ENCODE data around the gene SLC17A7. TPM values are rescaled to one million over a fixed set of nuclear protein-coding genes. Genes with fewer than 3 reads are reported as not detected.
A peak's percentile ranks its signal among the peaks of the same experiment; 100 is the strongest.

The SLC17A7 gene
- total and polyA plus RNA-seq, 9 of the 15 experiments (the other 6 are each of a cell fraction or from before 2014, with no cell fraction given): 1.1 to 15.7 (median 2.4) TPM

GRCh38 chr19:49420227-49420626 is 21.1 kb downstream of the SLC17A7 start:
- TF ChIP-seq, protein P1, sequence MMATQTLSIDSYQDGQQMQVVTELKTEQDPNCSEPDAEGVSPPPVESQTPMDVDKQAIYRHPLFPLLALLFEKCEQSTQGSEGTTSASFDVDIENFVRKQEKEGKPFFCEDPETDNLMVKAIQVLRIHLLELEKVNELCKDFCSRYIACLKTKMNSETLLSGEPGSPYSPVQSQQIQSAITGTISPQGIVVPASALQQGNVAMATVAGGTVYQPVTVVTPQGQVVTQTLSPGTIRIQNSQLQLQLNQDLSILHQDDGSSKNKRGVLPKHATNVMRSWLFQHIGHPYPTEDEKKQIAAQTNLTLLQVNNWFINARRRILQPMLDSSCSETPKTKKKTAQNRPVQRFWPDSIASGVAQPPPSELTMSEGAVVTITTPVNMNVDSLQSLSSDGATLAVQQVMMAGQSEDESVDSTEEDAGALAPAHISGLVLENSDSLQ (IDR thresholded peaks at IDR 0.05): peak; percentile 62
- TF ChIP-seq SMARCB1 (IDR thresholded peaks at IDR 0.05; ENCODE audit: insufficient read length, low read depth) (no peak), FOSL1 (tag; conservative IDR thresholded peaks at IDR 0.05) (no peak), GATA2 (CRISPR knock-in tag; IDR thresholded peaks at IDR 0.05) (no peak), NCOA4 (IDR thresholded peaks at IDR 0.05; ENCODE audit: partially characterized antibody) (no peak), TARDBP (IDR thresholded peaks at IDR 0.05) (no peak), ETV5 (CRISPR knock-in tag; IDR thresholded peaks at IDR 0.05; ENCODE audit: low read depth) (no peak), KLF1 (tag; IDR thresholded peaks at IDR 0.05) (no peak)
- TF ChIP-seq, protein P2, sequence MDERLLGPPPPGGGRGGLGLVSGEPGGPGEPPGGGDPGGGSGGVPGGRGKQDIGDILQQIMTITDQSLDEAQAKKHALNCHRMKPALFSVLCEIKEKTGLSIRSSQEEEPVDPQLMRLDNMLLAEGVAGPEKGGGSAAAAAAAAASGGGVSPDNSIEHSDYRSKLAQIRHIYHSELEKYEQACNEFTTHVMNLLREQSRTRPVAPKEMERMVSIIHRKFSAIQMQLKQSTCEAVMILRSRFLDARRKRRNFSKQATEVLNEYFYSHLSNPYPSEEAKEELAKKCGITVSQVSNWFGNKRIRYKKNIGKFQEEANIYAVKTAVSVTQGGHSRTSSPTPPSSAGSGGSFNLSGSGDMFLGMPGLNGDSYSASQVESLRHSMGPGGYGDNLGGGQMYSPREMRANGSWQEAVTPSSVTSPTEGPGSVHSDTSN (CRISPR knock-in tag; IDR thresholded peaks at IDR 0.05; ENCODE audit: low read depth): no peak
- TF ChIP-seq, protein P2 (tag; conservative IDR thresholded peaks at IDR 0.05; ENCODE audit: low read depth): peak; percentile 67
- TF ChIP-seq, protein P3, sequence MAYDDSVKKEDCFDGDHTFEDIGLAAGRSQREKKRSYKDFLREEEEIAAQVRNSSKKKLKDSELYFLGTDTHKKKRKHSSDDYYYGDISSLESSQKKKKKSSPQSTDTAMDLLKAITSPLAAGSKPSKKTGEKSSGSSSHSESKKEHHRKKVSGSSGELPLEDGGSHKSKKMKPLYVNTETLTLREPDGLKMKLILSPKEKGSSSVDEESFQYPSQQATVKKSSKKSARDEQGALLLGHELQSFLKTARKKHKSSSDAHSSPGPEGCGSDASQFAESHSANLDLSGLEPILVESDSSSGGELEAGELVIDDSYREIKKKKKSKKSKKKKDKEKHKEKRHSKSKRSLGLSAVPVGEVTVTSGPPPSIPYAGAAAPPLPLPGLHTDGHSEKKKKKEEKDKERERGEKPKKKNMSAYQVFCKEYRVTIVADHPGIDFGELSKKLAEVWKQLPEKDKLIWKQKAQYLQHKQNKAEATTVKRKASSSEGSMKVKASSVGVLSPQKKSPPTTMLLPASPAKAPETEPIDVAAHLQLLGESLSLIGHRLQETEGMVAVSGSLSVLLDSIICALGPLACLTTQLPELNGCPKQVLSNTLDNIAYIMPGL (CRISPR knock-in tag; IDR thresholded peaks at IDR 0.05): 0 out of 2 replicates have a peak, but pooled peaks have one; percentile 2
- TF ChIP-seq, protein P4, sequence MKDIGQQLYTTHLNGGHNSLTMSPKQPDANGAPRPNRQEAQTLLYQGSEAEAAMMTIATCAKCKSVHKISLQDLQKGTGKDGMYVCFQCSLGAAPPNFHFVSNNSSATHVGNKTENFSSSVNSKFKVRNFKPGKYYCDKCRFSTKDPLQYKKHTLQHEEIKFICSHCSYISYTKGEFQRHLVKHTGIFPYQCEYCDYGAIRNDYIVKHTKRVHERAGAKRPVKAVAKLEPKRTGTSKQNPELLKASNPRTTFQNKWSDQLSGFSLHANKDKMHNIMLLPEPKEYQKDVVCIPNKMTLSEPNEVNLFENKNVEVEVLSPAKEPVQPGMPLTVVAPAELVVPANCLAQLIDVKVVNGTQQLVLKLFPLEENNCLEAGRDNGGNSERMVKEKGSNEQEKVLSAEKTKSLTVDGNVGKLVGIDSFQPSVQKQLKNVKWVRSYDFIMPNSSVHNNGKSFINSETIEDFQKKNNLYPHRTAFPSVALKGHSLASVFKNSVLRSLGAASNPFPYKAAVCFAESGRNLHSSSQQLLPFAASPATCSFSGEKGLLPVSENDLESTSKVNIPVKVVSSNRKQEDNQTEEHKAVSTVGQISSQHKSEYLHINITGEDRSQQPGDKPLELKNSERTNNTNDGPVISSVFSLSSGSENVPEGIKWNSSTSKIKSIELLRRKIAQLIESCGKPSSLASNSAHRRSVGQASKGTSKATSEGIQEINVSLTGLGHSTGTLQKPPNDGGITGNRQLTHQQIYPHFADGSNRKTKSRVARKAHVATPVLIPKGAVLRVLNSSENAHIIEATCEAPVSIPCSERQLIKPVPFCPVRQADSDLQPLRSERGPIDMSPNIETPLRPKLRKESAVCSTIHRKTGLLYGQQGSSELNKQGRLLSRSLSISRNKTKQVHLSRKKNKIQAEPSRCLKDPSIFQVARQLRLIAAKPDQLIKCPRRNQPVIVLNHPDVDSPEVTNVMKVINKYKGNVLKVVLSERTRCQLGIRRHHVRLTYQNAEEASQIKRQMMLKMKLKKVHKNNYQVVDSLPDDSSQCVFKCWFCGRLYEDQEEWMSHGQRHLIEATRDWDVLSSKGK (CRISPR knock-in tag; IDR thresholded peaks at IDR 0.05): no peak
- WGBS (ENCODE audit: insufficient coverage, low coverage, missing lambda C conversion rate): no CpG with 5 or more reads among the region's 2 CpGs
- peak in 2 of 4 experiments; percentile 64 for DNase-seq (ENCODE audit: extremely low read depth in 1 of 4, low spot score in 3 of 4)
- Histone ChIP-seq H4K20me1 (replicated peaks; ENCODE audit: control insufficient read depth, insufficient read depth, low read length) (no peaks in the 10 kb centered on the region), H3K79me2 (ENCODE audit: control insufficient read depth, insufficient read depth, low read length) (no peaks in the 10 kb centered on the region), H3K27me3 (ENCODE audit: control insufficient read depth in 2 of 2, insufficient read depth in 2 of 2, low read length in 2 of 2) (no peaks in the 10 kb centered on the region), H3K4me1 (replicated peaks in 1 of 2; ENCODE audit: control insufficient read depth in 2 of 2, insufficient read depth in 2 of 2, low read length in 2 of 2) (peaks cover 38 to 45% of the 10 kb centered on the region in 2 experiments), H3K36me3 (ENCODE audit: control insufficient read depth, insufficient read depth, low read length) (no peaks in the 10 kb centered on the region), H3K9me1 (ENCODE audit: control insufficient read depth, insufficient read depth, low read length) (no peaks in the 10 kb centered on the region), H2AFZ (ENCODE audit: low read depth, low read length) (peak overlapping the region; percentile 85), H3K9me3 (replicated peaks; ENCODE audit: control insufficient read depth, insufficient read depth, low read depth, low read length) (no peaks in the 10 kb centered on the region), H3K27ac (ENCODE audit: extremely low read depth, low read depth, low read length) (peak overlapping the region; percentile 21; the same call in 1 of the 3 replicates), H3K4me3 (no peak overlapping the region), H3K4me2 (ENCODE audit: insufficient read depth, low read length) (peak overlapping the region; percentile 75), H3K9ac (ENCODE audit: insufficient read depth in 1 of 2, low read depth in 2 of 2, low read length in 2 of 2) (peak overlapping the region; percentile 48 to 80; a peak in 2 of 4 replicates)
- no TSS peak for BruUV-seq (replicated peaks)
- POLR2A ChIA-PET: interaction anchor here (0.6 to 1.3 kb wide), 3 partner anchors 8 to 28 kb away, joined by 3 to 6 read pairs (median 4); no protein-coding TSS in a partner anchor
- peak; percentile 44 for FAIRE-seq
- in situ Hi-C loops (cut with MboI) (no loop called here), intact Hi-C loops (cut with micrococcal nuclease) (no loop called here)
- no peak for ATAC-seq
- CTCF ChIA-PET (ENCODE audit: low intra/inter-chr PET ratio): interaction anchor here (0.5 kb wide), 1 partner anchor 1186 kb away, joined by 3 read pairs; no protein-coding TSS in a partner anchor
